Measurements from ENCODE around the gene ZNF689.

The ZNF689 gene

DNA sequence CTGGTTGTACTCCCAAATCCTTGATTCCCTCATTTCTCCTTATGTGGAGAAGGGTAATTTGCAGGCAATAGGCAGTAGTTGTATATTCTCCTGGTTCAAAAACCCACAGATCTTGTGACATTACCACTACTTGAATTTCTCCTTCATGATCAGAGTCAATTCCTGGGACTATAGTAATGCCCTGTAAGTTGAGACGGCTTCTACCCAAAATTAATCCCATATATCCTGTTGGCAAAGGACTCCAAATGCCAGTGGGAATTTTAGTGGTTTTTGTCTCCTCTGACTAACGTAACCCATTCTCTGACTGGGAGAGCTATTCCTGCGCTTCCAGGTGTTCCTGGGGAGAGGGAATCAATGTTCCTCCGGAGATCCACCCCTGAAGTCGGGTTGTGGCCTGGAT, 11.6 kb upstream of the ZNF689 start:
- peak; percentile 85 for DNase-seq (ENCODE audit: low read depth)
- no peak overlapping the region for H3K4me3 ChIP-seq (ENCODE audit: low read length)
- TF ChIP-seq, protein P1, sequence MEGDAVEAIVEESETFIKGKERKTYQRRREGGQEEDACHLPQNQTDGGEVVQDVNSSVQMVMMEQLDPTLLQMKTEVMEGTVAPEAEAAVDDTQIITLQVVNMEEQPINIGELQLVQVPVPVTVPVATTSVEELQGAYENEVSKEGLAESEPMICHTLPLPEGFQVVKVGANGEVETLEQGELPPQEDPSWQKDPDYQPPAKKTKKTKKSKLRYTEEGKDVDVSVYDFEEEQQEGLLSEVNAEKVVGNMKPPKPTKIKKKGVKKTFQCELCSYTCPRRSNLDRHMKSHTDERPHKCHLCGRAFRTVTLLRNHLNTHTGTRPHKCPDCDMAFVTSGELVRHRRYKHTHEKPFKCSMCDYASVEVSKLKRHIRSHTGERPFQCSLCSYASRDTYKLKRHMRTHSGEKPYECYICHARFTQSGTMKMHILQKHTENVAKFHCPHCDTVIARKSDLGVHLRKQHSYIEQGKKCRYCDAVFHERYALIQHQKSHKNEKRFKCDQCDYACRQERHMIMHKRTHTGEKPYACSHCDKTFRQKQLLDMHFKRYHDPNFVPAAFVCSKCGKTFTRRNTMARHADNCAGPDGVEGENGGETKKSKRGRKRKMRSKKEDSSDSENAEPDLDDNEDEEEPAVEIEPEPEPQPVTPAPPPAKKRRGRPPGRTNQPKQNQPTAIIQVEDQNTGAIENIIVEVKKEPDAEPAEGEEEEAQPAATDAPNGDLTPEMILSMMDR (conservative IDR thresholded peaks at IDR 0.05; ENCODE audit: low read length) = no peak

DNA sequence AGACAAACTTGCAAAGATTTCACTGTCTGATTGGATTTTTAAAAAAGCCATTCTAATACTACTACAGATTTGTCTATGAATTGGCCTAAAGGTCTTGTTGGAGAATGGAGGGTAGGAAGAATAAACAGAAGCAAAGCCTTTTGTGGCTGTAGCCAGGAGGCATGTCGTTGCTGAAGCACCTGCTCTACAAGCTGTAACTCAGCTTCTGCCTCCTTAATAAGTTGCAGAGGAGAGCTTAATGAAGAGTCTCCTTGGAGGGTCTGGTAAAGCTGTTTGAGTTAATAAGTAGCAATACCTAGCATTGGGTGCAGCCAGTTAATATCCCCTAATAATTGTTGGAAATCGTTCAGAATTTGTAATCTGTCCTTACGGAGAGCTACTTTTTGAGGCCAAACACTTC, 10.0 kb upstream of the ZNF689 start:
- TF ChIP-seq, protein P1 (conservative IDR thresholded peaks at IDR 0.05; ENCODE audit: low read length) = no peak
- no peak for DNase-seq (ENCODE audit: low read depth)
- H3K4me3 ChIP-seq (ENCODE audit: low read length) = no peak overlapping the region

DNA sequence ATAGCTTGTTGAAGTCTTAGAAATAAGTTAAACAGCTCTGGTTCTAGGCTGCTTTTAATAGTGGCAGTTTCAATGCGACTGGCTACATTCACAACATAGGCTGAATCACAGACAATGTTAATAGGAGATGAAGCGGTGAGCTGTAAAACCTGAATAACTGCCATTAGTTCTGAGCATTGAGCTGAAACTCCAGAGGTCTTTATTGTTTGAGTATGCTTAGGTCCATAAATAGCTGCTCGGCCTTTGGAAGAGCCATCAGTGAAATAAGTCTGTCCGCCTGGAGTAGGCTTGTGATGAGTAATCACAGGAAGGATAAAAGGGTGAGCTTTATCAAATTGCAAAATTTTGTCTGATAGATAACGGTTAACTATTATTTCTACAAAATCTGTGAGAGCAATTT, 9.4 kb upstream of the ZNF689 start:
- H3K4me3 ChIP-seq (ENCODE audit: low read length) = no peak overlapping the region
- no peak for DNase-seq (ENCODE audit: low read depth)
- TF ChIP-seq, protein P1 (conservative IDR thresholded peaks at IDR 0.05; ENCODE audit: low read length) = no peak

DNA sequence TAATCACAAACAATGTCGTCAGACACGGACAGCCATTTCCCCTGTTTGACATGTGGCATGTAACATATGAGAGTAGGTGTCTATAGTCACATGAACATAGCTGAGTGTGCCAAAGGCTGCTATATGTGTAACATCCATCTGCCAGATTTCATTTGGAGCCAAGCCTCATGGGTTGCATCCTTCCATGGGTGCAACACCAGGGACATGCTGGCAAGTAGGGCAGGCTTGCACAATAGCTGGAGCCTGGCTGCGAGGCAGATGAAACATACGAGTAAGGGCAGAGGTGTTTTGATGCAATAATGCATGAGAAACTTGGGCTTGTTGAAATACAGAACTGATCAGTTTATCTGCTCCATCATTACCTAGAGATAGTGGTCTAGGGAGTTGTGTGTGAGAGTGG, 9.0 kb upstream of the ZNF689 start:
- DNase-seq (ENCODE audit: low read depth) = peak; percentile 55
- TF ChIP-seq, protein P1 (conservative IDR thresholded peaks at IDR 0.05; ENCODE audit: low read length) = no peak
- no peak overlapping the region for H3K4me3 ChIP-seq (ENCODE audit: low read length)

DNA sequence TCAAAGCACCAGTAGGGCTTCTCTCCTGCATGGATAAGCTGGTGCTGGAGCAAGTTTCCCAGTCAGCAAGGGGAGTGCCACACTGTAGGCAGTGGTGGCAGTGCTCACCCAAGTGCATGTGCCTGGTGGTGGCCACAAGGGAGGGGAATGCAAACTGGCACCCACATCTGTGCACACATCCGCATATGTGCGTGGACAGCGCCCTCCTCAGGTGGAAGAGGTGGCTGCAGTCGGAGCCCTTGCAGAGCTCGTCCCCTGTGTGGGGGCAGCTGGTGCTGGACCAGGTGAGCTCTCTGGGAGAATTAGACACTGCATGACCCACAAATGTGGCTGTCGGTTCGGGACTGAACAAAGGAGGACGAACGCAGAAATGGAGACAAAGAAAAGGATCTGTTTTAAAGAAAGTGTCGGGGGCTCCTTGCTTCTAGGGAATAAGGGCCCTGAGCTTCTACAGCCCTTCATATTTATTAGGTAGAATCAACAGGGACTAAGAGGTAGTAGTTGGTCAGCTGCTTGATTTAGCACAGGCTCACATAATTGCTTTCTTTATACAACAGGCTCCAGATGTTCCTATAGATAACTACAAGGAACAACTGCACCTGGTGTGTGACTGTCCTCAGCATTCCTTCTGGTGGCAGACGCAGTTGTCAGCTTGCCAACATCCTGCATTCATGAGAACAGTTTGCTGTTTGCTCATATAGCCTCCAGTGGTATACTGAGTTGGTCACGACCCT, 5.3 kb upstream of the ZNF689 start:
- peak; percentile 11 for DNase-seq (ENCODE audit: low read depth)
- TF ChIP-seq, protein P1 (conservative IDR thresholded peaks at IDR 0.05; ENCODE audit: low read length) = peak; percentile 41
- no peak overlapping the region for H3K4me3 ChIP-seq (ENCODE audit: low read length)

DNA sequence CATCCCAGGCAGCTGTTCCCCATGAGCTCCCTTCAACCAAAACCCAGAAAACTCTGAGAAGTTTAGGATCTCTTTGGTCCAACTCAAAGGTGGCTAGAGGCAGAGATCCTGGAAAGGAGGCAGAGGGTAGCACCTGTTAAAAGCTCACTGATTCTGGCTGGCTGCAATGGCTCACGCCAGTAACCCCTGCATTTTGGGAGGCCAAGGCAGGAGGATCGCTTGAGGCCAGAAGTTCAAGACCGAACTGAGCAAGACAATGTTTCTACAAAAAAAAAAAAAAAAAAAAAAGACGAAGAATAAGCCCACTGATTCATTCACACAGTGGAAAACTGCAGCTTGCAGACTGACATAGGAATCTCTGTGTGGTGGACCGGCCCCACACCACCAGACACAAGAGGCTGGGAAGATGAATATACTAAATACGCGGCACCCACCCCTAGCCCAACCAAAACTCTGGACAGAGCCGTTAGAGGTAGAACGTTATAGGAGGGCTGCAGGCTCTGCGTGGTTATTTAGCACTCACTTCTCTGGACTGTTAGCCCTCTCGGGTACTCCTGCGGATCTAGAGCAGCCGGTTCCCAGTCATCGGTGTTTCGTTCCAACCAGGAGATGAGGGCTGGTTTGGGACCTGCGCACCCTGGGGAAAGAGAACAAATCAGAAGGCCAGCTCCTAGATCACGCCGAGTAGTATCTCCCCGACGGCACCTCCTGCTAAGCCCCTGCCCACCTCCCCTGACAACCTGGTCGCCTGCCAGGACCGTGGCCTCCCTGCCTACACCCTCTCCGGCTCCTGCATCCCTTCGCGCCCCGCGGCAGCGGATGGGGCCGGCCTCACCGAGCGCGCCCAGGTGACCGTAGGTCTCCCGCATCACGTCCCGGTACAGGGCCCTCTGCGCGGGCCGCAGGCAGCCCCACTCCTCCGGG, 925 bp downstream of the ZNF689 start:
- peak; percentile 36 for DNase-seq (ENCODE audit: low read depth)
- peak overlapping the region; percentile 94 for H3K4me3 ChIP-seq (ENCODE audit: low read length)
- TF ChIP-seq, protein P1 (conservative IDR thresholded peaks at IDR 0.05; ENCODE audit: low read length) = no peak
